ENCODE results near the gene XPNPEP2.

- TF ChIP-seq CTCF (IDR thresholded peaks at IDR 0.05) (no peak), POLR2A (IDR thresholded peaks at IDR 0.05) (no peak)
Measured at GRCh38 chrX:129741880-129742758, 3.3 kb downstream of the XPNPEP2 start.

Data from uterus (tissue), 2 donors.